ENCODE measurements around the gene RPL38. TPM values are rescaled to one million over a fixed set of nuclear protein-coding genes. Genes with fewer than 3 reads are reported as not detected.

RPL38 gene
- total and polyA plus RNA-seq, 2 of the 4 experiments (the other 2 are of a cell fraction), result 111 to 527 TPM

GRCh38 chr17:74243013-74243755 is 39.7 kb downstream of the RPL38 start:
- Histone ChIP-seq H3K36me3 (ENCODE audit: control insufficient read depth, insufficient read depth, low read length) (no peaks in the 10 kb centered on the region), H2AFZ (replicated peaks; ENCODE audit: low read length, poor library complexity) (no peak overlapping the region), H3K27me3 (ENCODE audit: control insufficient read depth, insufficient read depth, low read length) (no peaks in the 10 kb centered on the region), H2BK15ac (ENCODE audit: low read depth, low read length) (no peak overlapping the region), H3K4ac (ENCODE audit: low read depth, low read length) (no peak overlapping the region), H3K14ac (replicated peaks; ENCODE audit: low read depth, low read length) (no peak overlapping the region), H2AK9ac (replicated peaks; ENCODE audit: low read depth, low read length, poor library complexity) (no peak overlapping the region), H3K23ac (ENCODE audit: low read depth, low read length) (no peak overlapping the region), H4K8ac (ENCODE audit: low read depth in 2 of 2, low read length in 2 of 2) (no peak overlapping the region), H3K4me1 (ENCODE audit: control insufficient read depth, insufficient read depth, low read length) (no peaks in the 10 kb centered on the region), H3K4me3 (ENCODE audit: insufficient read depth, low read depth, low read length) (no peak overlapping the region), H2AK5ac (ENCODE audit: low read depth, low read length) (no peak overlapping the region), H3K9me3 (ENCODE audit: control insufficient read depth, insufficient read depth, low read length) (no peaks in the 10 kb centered on the region), H4K20me1 (ENCODE audit: insufficient read depth, low read length) (no peaks in the 10 kb centered on the region), H2BK5ac (ENCODE audit: low read depth, low read length, poor library complexity, severe bottlenecking) (no peak overlapping the region), H2BK120ac (ENCODE audit: low read depth, low read length) (no peak overlapping the region), H3K9ac (ENCODE audit: low read depth, low read length) (no peak overlapping the region), H3K56ac (ENCODE audit: extremely low read depth, insufficient read depth, low read length) (no peak overlapping the region), H3K27ac (ENCODE audit: insufficient read depth, low read length) (no peak overlapping the region), H3K9me1 (ENCODE audit: insufficient read depth, low read length) (no peaks in the 10 kb centered on the region), H3K18ac (ENCODE audit: low read depth, low read length) (no peak overlapping the region), H4K5ac (ENCODE audit: low read depth, low read length) (no peak overlapping the region), H4K91ac (ENCODE audit: insufficient read depth, low read depth, low read length) (no peak overlapping the region), H3K79me1 (ENCODE audit: low read depth in 1 of 2, low read length in 2 of 2) (no peaks in the 10 kb centered on the region), H2BK20ac (ENCODE audit: low read depth, low read length) (no peak overlapping the region), H3K4me2 (ENCODE audit: low read depth, low read length) (no peak overlapping the region)
- 80% methylated on average over 2 of the region's 13 CpGs; no CpG with 5 or more reads in 1 of the 2 experiments for WGBS, 2 experiments (ENCODE audit: extremely low coverage in 2 of 2, insufficient read length in 1 of 2)
- TF ChIP-seq CTCF (conservative IDR thresholded peaks at IDR 0.05; ENCODE audit: low read depth, low read length), result no peak
- TF ChIP-seq CEBPB (IDR thresholded peaks at IDR 0.05; ENCODE audit: low read depth, low read length), result no peak
- TF ChIP-seq NFE2L2 (IDR thresholded peaks at IDR 0.05; ENCODE audit: low read depth, low read length), result no peak
- TF ChIP-seq MXI1 (IDR thresholded peaks at IDR 0.05; ENCODE audit: borderline replicate concordance, low read depth, low read length), result no peak
- no peak for TF ChIP-seq USF2 (IDR thresholded peaks at IDR 0.05; ENCODE audit: low read depth, low read length)
- TF ChIP-seq SMC3 (IDR thresholded peaks at IDR 0.05; ENCODE audit: low read depth, low read length), result no peak
- no peak for TF ChIP-seq RAD21 (IDR thresholded peaks at IDR 0.05; ENCODE audit: low read length)
- TF ChIP-seq RFX5 (IDR thresholded peaks at IDR 0.05; ENCODE audit: low read depth, low read length), result no peak
- TF ChIP-seq FOS (IDR thresholded peaks at IDR 0.05; ENCODE audit: low read depth, low read length), result no peak
- no peak for TF ChIP-seq ELK1 (IDR thresholded peaks at IDR 0.05; ENCODE audit: borderline replicate concordance, low read depth, low read length)
- no peak for TF ChIP-seq RCOR1 (IDR thresholded peaks at IDR 0.05; ENCODE audit: insufficient replicate concordance, low read length)
- no peak for TF ChIP-seq BHLHE40 (IDR thresholded peaks at IDR 0.05; ENCODE audit: low read depth, low read length)
- TF ChIP-seq MAZ (IDR thresholded peaks at IDR 0.05; ENCODE audit: borderline replicate concordance, low read depth, low read length), result no peak
- no peak for TF ChIP-seq CHD1 (IDR thresholded peaks at IDR 0.05; ENCODE audit: low read depth, low read length)
- no peak for TF ChIP-seq POLR2A (IDR thresholded peaks at IDR 0.05; ENCODE audit: low read depth, low read length)
- no peak for TF ChIP-seq MAFK (IDR thresholded peaks at IDR 0.05; ENCODE audit: low read depth, low read length)
- in situ Hi-C loops (cut with MboI; ENCODE audit: low sequenced_read_pairs) (no loop called here), dilution Hi-C loops (cut with HindIII; ENCODE audit: low sequenced_read_pairs, unreplicated experiment) (no loop called here), intact Hi-C loops (cut with micrococcal nuclease) (no loop called here)
- no TSS peak for BruUV-seq (replicated peaks)
- ChIA-PET POLR2A (ENCODE audit: unreplicated experiment) (no interaction called here), CTCF (no interaction called here)
- DNase-seq (no peak), ATAC-seq (ENCODE audit: low read depth) (no peak)
